Transverse colon (tissue), 4 donors: Measurements from ENCODE around the gene LARP4. TPM values are rescaled to one million over a fixed set of nuclear protein-coding genes. Genes with fewer than 3 reads are reported as not detected.

ENCODE experiments used
- DNase-seq: peaks from one replicate; pipeline ENCODE4 v3.0.0-alpha.2; 2019
- H3K27ac ChIP-seq, 4 donors: fragments of 200-600 bp; sonication (generic); 2 replicates each; pipeline ENCODE4 v1.5.1; 2016 to 2018; ENCODE audit warnings: inconsistent platforms in 4 of 4
- H3K27me3 ChIP-seq: fragments of 200-600 bp; sonication (generic); 2 replicates; pipeline ENCODE4 v1.5.1; 2017; ENCODE audit warnings: inconsistent platforms
- H3K36me3 ChIP-seq, 4 donors: fragments of 200-600 bp; sonication (generic); 2 replicates each; pipeline ENCODE4 v1.5.1; 2017 to 2019; ENCODE audit warnings: inconsistent platforms in 4 of 4
- H3K4me1 ChIP-seq, 4 donors: fragments of 200-600 bp; sonication (generic); 2 replicates each; pipeline ENCODE4 v1.5.1; 2017 to 2020; ENCODE audit warnings: inconsistent platforms in 4 of 4
- H3K4me3 ChIP-seq, 4 donors: fragments of 200-600 bp; sonication (generic); 1 replicate in 1 of 4; 2 replicates in 3 of 4; pipeline versions ENCODE4 v1.5.1 to v1.6.1; 2017 to 2019; ENCODE audit warnings: inconsistent platforms in 4 of 4
- H3K9me3 ChIP-seq, 2 donors: fragments of 200-600 bp; sonication (generic); 2 replicates each; pipeline ENCODE4 v1.5.1; 2017 to 2019; ENCODE audit warnings: inconsistent platforms in 2 of 2
- CTCF ChIP-seq, 5 experiments: fragments of 200-600 bp in 3 of 5; fragments of 450-650 bp in 2 of 5; sonication (generic) in 3 of 5; IDR thresholded peaks; 1 replicate in 2 of 5; 2 replicates in 3 of 5; pipeline ENCODE4 v1.5.1; 2016 to 2017; ENCODE audit warnings: antibody characterized with exemption in 5 of 5, inconsistent platforms in 3 of 5, mild to moderate bottlenecking in 2 of 5, moderate library complexity in 1 of 5
- EP300 ChIP-seq: sonication (generic); formaldehyde crosslinking; IDR thresholded peaks from one replicate; pipeline ENCODE4 v1.6.1; 2017; ENCODE audit warnings: antibody characterized with exemption, low read depth
- POLR2A ChIP-seq: fragments of 450-650 bp; IDR thresholded peaks from one replicate; pipeline ENCODE4 v1.6.1; 2016; ENCODE audit warnings: antibody characterized with exemption, mild to moderate bottlenecking, moderate library complexity
- POLR2AphosphoS5 ChIP-seq, 3 donors: sonication (generic); formaldehyde crosslinking; IDR thresholded peaks; one replicate each; pipeline ENCODE4 v1.6.1; 2016; ENCODE audit warnings: antibody characterized with exemption in 3 of 3
- WGBS, 2 donors: methylation state at CpG; one replicate each; pipeline ENCODE4 v1.1.5; 2018; ENCODE audit warnings: low coverage in 1 of 2; 5-methylcytosine and 5-hydroxymethylcytosine counted together
- in situ Hi-C, 4 donors: fragments of 200-750 bp; cut with MboI; loops; one replicate each; pipeline versions ENCODE4 v1.15.0 to v1.15.1; 2017; ENCODE audit warnings: low sequenced_read_pairs in 3 of 4, low pct_ligation_motif_present in 1 of 4, low pct_unique_long_range_greater_than_20kb in 1 of 4
- intact Hi-C: fragments of 100-400 bp; cut with DNase I; formaldehyde crosslinking; loops from one replicate; pipeline ENCODE4 v1.15.1; 2023; ENCODE audit warnings: low total_unique reads
- total RNA-seq, 4 donors: library from RNA; depleted of rRNA; stranded (reverse); fragments of >200 nt; gene quantifications; one replicate each; pipeline ENCODE4 v1.1.0, GENCODE V29; 2016

The LARP4 gene
- total RNA-seq, 4 donors from 2014 or later, result 13.5 to 58.1 (median 39.6) TPM

GRCh38 chr12:50525422-50525821 lies 124.7 kb downstream of the LARP4 start:
- H3K4me3 ChIP-seq, result no peak overlapping the region
- 89 to 91% methylated on average over 2 of the region's 2 CpGs for WGBS, 2 donors
- in situ Hi-C loops, result no loop called here
- peak overlapping the region; percentile 51 to 73 (median 66) for H3K27ac ChIP-seq
- TF ChIP-seq CTCF (IDR thresholded peaks at IDR 0.05) (no peak), POLR2AphosphoS5 (IDR thresholded peaks at IDR 0.05) (no peak), POLR2A (no peak), EP300 (no peak)
- peaks cover 18 to 71% (median 26%) of the 10 kb centered on the region in 4 donors for H3K4me1 ChIP-seq
- no peak for DNase-seq
- intact Hi-C loops, result no loop called here
- H3K9me3 ChIP-seq, result no peaks in the 10 kb centered on the region
- H3K27me3 ChIP-seq, result no peaks in the 10 kb centered on the region
- no peaks in the 10 kb centered on the region for H3K36me3 ChIP-seq

GRCh38 chr12:50527359-50527726 lies 126.7 kb downstream of the LARP4 start:
- Histone ChIP-seq H3K27ac (peak overlapping the region in 2 of 4 donors; percentile 63 to 73), H3K4me3 (no peak overlapping the region), H3K27me3 (no peaks in the 10 kb centered on the region), H3K9me3 (no peaks in the 10 kb centered on the region), H3K4me1 (peaks cover 25 to 77% (median 35%) of the 10 kb centered on the region in 4 donors), H3K36me3 (no peaks in the 10 kb centered on the region)
- WGBS, 2 donors, result 71 to 82% methylated on average over 4 to 5 of the region's 5 CpGs
- in situ Hi-C loops, result no loop called here
- TF ChIP-seq CTCF (IDR thresholded peaks at IDR 0.05) (no peak), POLR2A (no peak), POLR2AphosphoS5 (IDR thresholded peaks at IDR 0.05) (no peak), EP300 (no peak)
- intact Hi-C loops, result no loop called here
- DNase-seq, result no peak

- intact Hi-C loops, result no loop called here
- no peaks in the 10 kb centered on the region for H3K36me3 ChIP-seq
- TF ChIP-seq CTCF (IDR thresholded peaks at IDR 0.05) (no peak), POLR2A (no peak), POLR2AphosphoS5 (IDR thresholded peaks at IDR 0.05) (no peak), EP300 (no peak)
- no peak for DNase-seq
- H3K4me3 ChIP-seq, result no peak overlapping the region
- in situ Hi-C loops, result no loop called here
- peaks cover 35 to 92% (median 47%) of the 10 kb centered on the region in 4 donors for H3K4me1 ChIP-seq
- H3K27me3 ChIP-seq, result no peaks in the 10 kb centered on the region
- 74% methylated on average over 1 of the region's 1 CpG; no CpG with 5 or more reads in 1 of the 2 donors for WGBS, 2 donors
- peak overlapping the region in 1 of 4 donors; percentile 6 for H3K27ac ChIP-seq
- H3K9me3 ChIP-seq, result no peaks in the 10 kb centered on the region
Observed at GRCh38 chr12:50528800-50529199, 128.1 kb downstream of the LARP4 start.

GRCh38 chr12:50529345-50529744 lies 128.7 kb downstream of the LARP4 start:
- H3K4me3 ChIP-seq, result no peak overlapping the region
- TF ChIP-seq EP300 (no peak), POLR2A (no peak), CTCF (IDR thresholded peaks at IDR 0.05) (no peak), POLR2AphosphoS5 (IDR thresholded peaks at IDR 0.05) (no peak)
- H3K4me1 ChIP-seq, result peaks cover 37 to 95% (median 52%) of the 10 kb centered on the region in 4 donors
- intact Hi-C loops (no loop called here), in situ Hi-C loops (no loop called here)
- no peak for DNase-seq
- no peaks in the 10 kb centered on the region for H3K9me3 ChIP-seq
- no peaks in the 10 kb centered on the region for H3K36me3 ChIP-seq
- 50 to 99% methylated on average over 1 to 3 of the region's 3 CpGs for WGBS, 2 donors
- H3K27me3 ChIP-seq, result no peaks in the 10 kb centered on the region
- H3K27ac ChIP-seq, result no peak overlapping the region

Other genes with a start within 250 kb of the LARP4 start
- gene CERS5, start 233.5 kb upstream of the LARP4 start, total RNA-seq, result 10 to 100 TPM; 17.5 to 32.5 (median 21.0) TPM
- gene LIMA1, start 117.4 kb upstream of the LARP4 start, total RNA-seq, result 100 to 1,000 TPM; 151 to 259 (median 243) TPM
- gene FAM186A, start 4.3 kb upstream of the LARP4 start, total RNA-seq, result not detected
- gene DIP2B, start 104.1 kb downstream of the LARP4 start, total RNA-seq, result 100 to 1,000 TPM in 1 of 4 donors, 10 to 100 TPM in 3; 40.0 to 129 (median 57.9) TPM